Measurements from ENCODE around the gene MEF2C. TPM values are rescaled to one million over a fixed set of nuclear protein-coding genes. Genes with fewer than 3 reads are reported as not detected.

Gene MEF2C
- total RNA-seq, 4 donors from 2014 or later: 45.6 to 92.0 (median 54.4) TPM

GRCh38 chr5:88707216-88707965, 175.6 kb downstream of the MEF2C start:
- TF ChIP-seq CTCF (IDR thresholded peaks at IDR 0.05; ENCODE audit: low read depth): no peak

GRCh38 chr5:88702332-88702731, 180.7 kb downstream of the MEF2C start:
- TF ChIP-seq CTCF (IDR thresholded peaks at IDR 0.05; ENCODE audit: low read depth): no peak

- TF ChIP-seq CTCF (IDR thresholded peaks at IDR 0.05; ENCODE audit: low read depth): no peak
These were observed 182.9 kb downstream of the MEF2C start for GRCh38 chr5:88700121-88700520.

- TF ChIP-seq CTCF (IDR thresholded peaks at IDR 0.05; ENCODE audit: low read depth): no peak
These were observed 184.7 kb downstream of the MEF2C start for GRCh38 chr5:88698290-88698689.

- no peak for TF ChIP-seq CTCF (IDR thresholded peaks at IDR 0.05; ENCODE audit: low read depth)
These were observed 186.5 kb downstream of the MEF2C start for GRCh38 chr5:88696466-88696865.

- no peak for TF ChIP-seq CTCF (IDR thresholded peaks at IDR 0.05; ENCODE audit: low read depth)
These were observed 187.1 kb downstream of the MEF2C start for GRCh38 chr5:88695931-88696330.

- no peak for TF ChIP-seq CTCF (IDR thresholded peaks at IDR 0.05; ENCODE audit: low read depth)
These were observed 187.8 kb downstream of the MEF2C start for GRCh38 chr5:88695232-88695631.

All from subcutaneous adipose tissue (tissue), 4 donors.